Ecto neural progenitor cell (in vitro differentiated cells): Measurements from ENCODE around the gene ZNRF1.
A peak's percentile ranks its signal among the peaks of the same experiment; 100 is the strongest.
"Not testable (repeated sequence)": the region's sequence is repeated elsewhere in the genome, so short reads cannot be mapped to it uniquely, and the experiment has no call there.

Experiments
- DNase-seq: peaks from one replicate; pipeline ENCODE4 v3.0.0-alpha.2; 2018; ENCODE audit warnings: low spot score

Gene ZNRF1

GRCh38 chr16:75114946-75115825 is 116.4 kb downstream of the ZNRF1 start:
- no peak for DNase-seq

- DNase-seq, result peak; percentile 70
Measured at GRCh38 chr16:75116081-75116910, 117.5 kb downstream of the ZNRF1 start, which contains the start of gene LDHD. Gene LDHD (minus strand): TSS chr16:75116780. CDS start chr16:75116720, 60 bp downstream.

GRCh38 chr16:75116911-75117245 is 118.1 kb downstream of the ZNRF1 start:
- DNase-seq, result no peak

- no peak for DNase-seq
Measured at GRCh38 chr16:75118943-75119539, 120.2 kb downstream of the ZNRF1 start.

GRCh38 chr16:75120253-75120652 is 121.4 kb downstream of the ZNRF1 start:
- no peak for DNase-seq

- DNase-seq, result no peak
Measured at GRCh38 chr16:75121949-75122568, 123.2 kb downstream of the ZNRF1 start.

GRCh38 chr16:75122609-75123008 is 123.8 kb downstream of the ZNRF1 start:
- no peak for DNase-seq

GRCh38 chr16:75127713-75128415 is 129.0 kb downstream of the ZNRF1 start:
- DNase-seq, result no peak

- not testable (repeated sequence) for DNase-seq
Measured at GRCh38 chr16:75129421-75130149, 130.8 kb downstream of the ZNRF1 start.

- no peak for DNase-seq
Measured at GRCh38 chr16:75130150-75130771, 131.4 kb downstream of the ZNRF1 start.

- DNase-seq, result no peak
Measured at GRCh38 chr16:75131081-75131480, 132.3 kb downstream of the ZNRF1 start.

- no peak for DNase-seq
Measured at GRCh38 chr16:75138233-75138632, 139.4 kb downstream of the ZNRF1 start.

- DNase-seq, result no peak
Measured at GRCh38 chr16:75138636-75139035, 139.8 kb downstream of the ZNRF1 start.

- DNase-seq, result no peak
Measured at GRCh38 chr16:75139498-75139897, 140.7 kb downstream of the ZNRF1 start.

- DNase-seq, result no peak
Measured at GRCh38 chr16:75143941-75144340, 145.1 kb downstream of the ZNRF1 start.

GRCh38 chr16:75147968-75148310 is 149.1 kb downstream of the ZNRF1 start:
- no peak for DNase-seq

- DNase-seq, result peak; percentile 98
Measured at GRCh38 chr16:75148311-75149195, 149.7 kb downstream of the ZNRF1 start, which contains the start of gene ZFP1. Gene ZFP1 (plus strand): TSS chr16:75148524. CDS start chr16:75152952, 4,428 bp downstream.

- DNase-seq, result no peak
Measured at GRCh38 chr16:75151798-75152197, 153.0 kb downstream of the ZNRF1 start.

GRCh38 chr16:75152635-75153034 is 153.8 kb downstream of the ZNRF1 start:
- no peak for DNase-seq
